PFSK-1 (cell line): ENCODE measurements around the gene TOGARAM2.

Experiments used
- FOXP2 ChIP-seq: optimal IDR thresholded peaks from 2 replicates; pipeline ENCODE3; 2011; ENCODE audit warnings: borderline replicate concordance, control low read depth, inconsistent platforms; ENCODE audit not compliant: insufficient read depth; ENCODE audit errors: extremely low read length, extremely low read depth
- POLR2AphosphoS5 ChIP-seq: IDR thresholded peaks from 2 replicates; pipeline ENCODE4 v1.6.1; 2012; ENCODE audit warnings: low read depth, mild to moderate bottlenecking, control low read depth, low read length, moderate library complexity
- SIN3A ChIP-seq: IDR thresholded peaks from 2 replicates; pipeline ENCODE4 v1.6.1; 2012; ENCODE audit warnings: mild to moderate bottlenecking, low read length, moderate library complexity, borderline replicate concordance; ENCODE audit not compliant: insufficient read depth

GRCh38 chr2:29013057-29013780 lies 32.1 kb downstream of the TOGARAM2 start:
- TF ChIP-seq POLR2AphosphoS5 (no peak), FOXP2 (no peak), SIN3A (no peak)
